HepG2 (cell line): ENCODE results near the gene DCAF4L1. TPM values are rescaled to one million over a fixed set of nuclear protein-coding genes. Genes with fewer than 3 reads are reported as not detected.
A peak's percentile ranks its signal among the peaks of the same experiment; 100 is the strongest.

Experiments
- ATRX ChIP-seq: sonication (generic); formaldehyde crosslinking; IDR thresholded peaks from 2 replicates; pipeline ENCODE4 v1.4.0; 2020; ENCODE audit warnings: missing genetic modification reagents, borderline replicate concordance
- BRF2 ChIP-seq: sonication (generic); formaldehyde crosslinking; IDR thresholded peaks from 2 replicates; pipeline ENCODE4 v1.8.1; 2022; ENCODE audit warnings: mild to moderate bottlenecking, missing genetic modification reagents
- GATAD2A ChIP-seq: IDR thresholded peaks from 2 replicates; pipeline ENCODE4 v1.6.1; 2016
- GLI4 ChIP-seq: sonication (generic); formaldehyde crosslinking; IDR thresholded peaks from 2 replicates; pipeline ENCODE4 v1.5.1; 2020; ENCODE audit warnings: missing genetic modification reagents, mild to moderate bottlenecking, moderate library complexity, borderline replicate concordance
- ISX ChIP-seq: sonication (generic); formaldehyde crosslinking; conservative IDR thresholded peaks from 2 replicates; pipeline ENCODE4 v1.5.0; 2020; ENCODE audit warnings: missing genetic modification reagents
- NCOA2 ChIP-seq: sonication (generic); formaldehyde crosslinking; IDR thresholded peaks from 2 replicates; pipeline ENCODE4 v1.8.0; 2022; ENCODE audit warnings: inconsistent platforms
- POLR2A ChIP-seq, 2 experiments: IDR thresholded peaks; 2 replicates each; pipeline ENCODE4 v1.6.1; 2011; ENCODE audit warnings: low read depth in 2 of 2, low read length in 2 of 2, mild to moderate bottlenecking in 1 of 2, moderate library complexity in 1 of 2; ENCODE audit not compliant: insufficient read depth in 1 of 2
- ZNF558 ChIP-seq: sonication (generic); formaldehyde crosslinking; IDR thresholded peaks from 2 replicates; pipeline ENCODE4 v1.9.0; 2022; ENCODE audit warnings: mild to moderate bottlenecking, missing genetic modification reagents, borderline replicate concordance
- ZNF749 ChIP-seq: sonication (generic); formaldehyde crosslinking; IDR thresholded peaks from 2 replicates; pipeline ENCODE4 v1.8.0; 2022; ENCODE audit warnings: mild to moderate bottlenecking, missing genetic modification reagents, moderate library complexity, borderline replicate concordance
- ZNF75D ChIP-seq: sonication (generic); formaldehyde crosslinking; IDR thresholded peaks from 2 replicates; pipeline ENCODE4 v1.8.1; 2023; ENCODE audit warnings: missing genetic modification reagents, mild to moderate bottlenecking, borderline replicate concordance
- ZSCAN30 ChIP-seq: sonication (generic); formaldehyde crosslinking; IDR thresholded peaks from 2 replicates; pipeline ENCODE4 v1.5.0; 2020; ENCODE audit warnings: mild to moderate bottlenecking, missing genetic modification reagents
- polyA plus RNA-seq, 8 experiments: library from polyadenylated mRNA; depleted of rRNA in 3 of 8; stranded (reverse) in 7 of 8; unstranded in 1 of 8; fragments of >200 nt; fragmentation: Illumina TruSeq in 4 of 8; extraction: Trizol in 4 of 8; gene quantifications; 2 replicates each; pipeline versions ENCODE4 v1.2.1 to v1.2.3, GENCODE V29; 2011 to 2016; ENCODE audit warnings: low read depth in 4 of 8, missing spikeins in 1 of 8, mixed read lengths in 1 of 8; ENCODE audit not compliant: insufficient read depth in 1 of 8
- total RNA-seq, 5 experiments: library from RNA; depleted of rRNA; stranded (reverse); fragments of >200 nt; fragmentation: Illumina TruSeq; extraction: Trizol; gene quantifications; 2 replicates each; pipeline ENCODE4 v1.2.3, GENCODE V29; 2016; ENCODE audit warnings: low read depth in 1 of 5
- TF ChIP-seq, protein P1 (sequence below): sonication (generic); formaldehyde crosslinking; IDR thresholded peaks from 2 replicates; pipeline ENCODE4 v1.5.1; 2020; ENCODE audit warnings: mild to moderate bottlenecking, missing genetic modification reagents
- TF ChIP-seq, protein P2 (sequence below), 2 experiments: fragments of 450-650 bp in 1 of 2; sonication (generic) in 1 of 2; formaldehyde crosslinking in 1 of 2; IDR thresholded peaks; 2 replicates each; pipeline versions ENCODE4 v1.6.1 to v1.8.0; 2016 to 2022; ENCODE audit warnings: antibody characterized with exemption in 1 of 2, mild to moderate bottlenecking in 1 of 2, missing genetic modification reagents in 1 of 2

The DCAF4L1 gene
- total and polyA plus RNA-seq, 2 of the 13 experiments (the other 11 are each of a cell fraction or from before 2014, with no cell fraction given): 0.05 to 0.09 TPM

- TF ChIP-seq NCOA2 (CRISPR knock-in tag) (peak; percentile 25; the same call in 1 of the 2 replicates), GLI4 (peak; percentile 42; the same call in 1 of the 2 replicates), ZSCAN30 (CRISPR knock-in tag) (no peak), ZNF558 (CRISPR knock-in tag) (0 out of 2 replicates have a peak, but pooled peaks have one; percentile 18), GATAD2A (0 out of 2 replicates have a peak, but pooled peaks have one; percentile 19), ATRX (CRISPR knock-in tag) (no peak), ZNF75D (CRISPR knock-in tag) (no peak), ZNF749 (CRISPR knock-in tag) (no peak), ISX (CRISPR knock-in tag) (0 out of 2 replicates have a peak, but pooled peaks have one; percentile 26), BRF2 (CRISPR knock-in tag) (no peak), POLR2A (IDR thresholded peaks at IDR 0.05; ENCODE audit: insufficient read depth in 1 of 2, low read depth in 2 of 2, low read length in 2 of 2) (peak; percentile 72 to 82)
- TF ChIP-seq, protein P1, sequence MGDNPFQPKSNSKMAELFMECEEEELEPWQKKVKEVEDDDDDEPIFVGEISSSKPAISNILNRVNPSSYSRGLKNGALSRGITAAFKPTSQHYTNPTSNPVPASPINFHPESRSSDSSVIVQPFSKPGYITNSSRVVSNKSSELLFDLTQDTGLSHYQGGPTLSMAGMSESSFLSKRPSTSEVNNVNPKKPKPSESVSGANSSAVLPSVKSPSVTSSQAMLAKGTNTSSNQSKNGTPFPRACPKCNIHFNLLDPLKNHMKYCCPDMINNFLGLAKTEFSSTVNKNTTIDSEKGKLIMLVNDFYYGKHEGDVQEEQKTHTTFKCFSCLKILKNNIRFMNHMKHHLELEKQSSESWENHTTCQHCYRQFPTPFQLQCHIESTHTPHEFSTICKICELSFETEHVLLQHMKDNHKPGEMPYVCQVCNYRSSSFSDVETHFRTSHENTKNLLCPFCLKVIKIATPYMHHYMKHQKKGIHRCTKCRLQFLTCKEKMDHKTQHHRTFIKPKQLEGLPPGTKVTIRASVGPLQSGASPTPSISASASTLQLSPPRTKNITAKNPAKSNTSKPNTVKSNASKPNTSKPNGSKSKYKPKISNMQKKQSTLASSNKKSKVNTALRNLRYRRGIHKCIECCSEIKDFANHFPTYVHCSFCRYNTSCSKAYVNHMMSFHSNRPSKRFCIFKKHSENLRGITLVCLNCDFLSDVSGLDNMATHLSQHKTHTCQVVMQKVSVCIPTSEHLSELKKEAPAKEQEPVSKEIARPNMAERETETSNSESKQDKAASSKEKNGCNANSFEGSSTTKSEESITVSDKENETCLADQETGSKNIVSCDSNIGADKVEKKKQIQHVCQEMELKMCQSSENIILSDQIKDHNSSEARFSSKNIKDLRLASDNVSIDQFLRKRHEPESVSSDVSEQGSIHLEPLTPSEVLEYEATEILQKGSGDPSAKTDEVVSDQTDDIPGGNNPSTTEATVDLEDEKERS: 0 out of 2 replicates have a peak, but pooled peaks have one; percentile 22
- TF ChIP-seq, protein P2, sequence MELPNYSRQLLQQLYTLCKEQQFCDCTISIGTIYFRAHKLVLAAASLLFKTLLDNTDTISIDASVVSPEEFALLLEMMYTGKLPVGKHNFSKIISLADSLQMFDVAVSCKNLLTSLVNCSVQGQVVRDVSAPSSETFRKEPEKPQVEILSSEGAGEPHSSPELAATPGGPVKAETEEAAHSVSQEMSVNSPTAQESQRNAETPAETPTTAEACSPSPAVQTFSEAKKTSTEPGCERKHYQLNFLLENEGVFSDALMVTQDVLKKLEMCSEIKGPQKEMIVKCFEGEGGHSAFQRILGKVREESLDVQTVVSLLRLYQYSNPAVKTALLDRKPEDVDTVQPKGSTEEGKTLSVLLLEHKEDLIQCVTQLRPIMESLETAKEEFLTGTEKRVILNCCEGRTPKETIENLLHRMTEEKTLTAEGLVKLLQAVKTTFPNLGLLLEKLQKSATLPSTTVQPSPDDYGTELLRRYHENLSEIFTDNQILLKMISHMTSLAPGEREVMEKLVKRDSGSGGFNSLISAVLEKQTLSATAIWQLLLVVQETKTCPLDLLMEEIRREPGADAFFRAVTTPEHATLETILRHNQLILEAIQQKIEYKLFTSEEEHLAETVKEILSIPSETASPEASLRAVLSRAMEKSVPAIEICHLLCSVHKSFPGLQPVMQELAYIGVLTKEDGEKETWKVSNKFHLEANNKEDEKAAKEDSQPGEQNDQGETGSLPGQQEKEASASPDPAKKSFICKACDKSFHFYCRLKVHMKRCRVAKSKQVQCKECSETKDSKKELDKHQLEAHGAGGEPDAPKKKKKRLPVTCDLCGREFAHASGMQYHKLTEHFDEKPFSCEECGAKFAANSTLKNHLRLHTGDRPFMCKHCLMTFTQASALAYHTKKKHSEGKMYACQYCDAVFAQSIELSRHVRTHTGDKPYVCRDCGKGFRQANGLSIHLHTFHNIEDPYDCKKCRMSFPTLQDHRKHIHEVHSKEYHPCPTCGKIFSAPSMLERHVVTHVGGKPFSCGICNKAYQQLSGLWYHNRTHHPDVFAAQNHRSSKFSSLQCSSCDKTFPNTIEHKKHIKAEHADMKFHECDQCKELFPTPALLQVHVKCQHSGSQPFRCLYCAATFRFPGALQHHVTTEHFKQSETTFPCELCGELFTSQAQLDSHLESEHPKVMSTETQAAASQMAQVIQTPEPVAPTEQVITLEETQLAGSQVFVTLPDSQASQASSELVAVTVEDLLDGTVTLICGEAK (IDR thresholded peaks at IDR 0.05): peak; percentile 87
- TF ChIP-seq, protein P2 (CRISPR knock-in tag; IDR thresholded peaks at IDR 0.05): peak; percentile 11; the same call in 1 of the 2 replicates
These were observed 46.5 kb upstream of the DCAF4L1 start, which contains the start of gene TMEM33 (continued) for GRCh38 chr4:41934901-41935651.
